H1 (cell line): ENCODE results near the gene CYB5B. TPM values are rescaled to one million over a fixed set of nuclear protein-coding genes. Genes with fewer than 3 reads are reported as not detected.

Source experiments
- CTCF ChIA-PET: fragments of 300-600 bp; sonication (Branson Sonifier 250); formaldehyde crosslinking; loops from one replicate; lab custom pipeline; 2021; ENCODE audit not compliant: partially characterized antibody; lab: Charles Lee
- POLR2A ChIA-PET: fragments of 300-600 bp; sonication (Branson Sonifier 250); formaldehyde crosslinking; loops from one replicate; lab custom pipeline; 2021; ENCODE audit warnings: inconsistent platforms; ENCODE audit not compliant: partially characterized antibody; lab: Charles Lee
- DNase-seq, 2 experiments: peaks; one replicate each; pipeline versions ENCODE4 v3.0.0 to v3.0.0-alpha.2; 2010 to 2022; ENCODE audit warnings: low spot score in 2 of 2, low read depth in 1 of 2, mixed read lengths in 1 of 2
- FAIRE-seq: peaks from 2 replicates; lab custom pipeline; 2011; peaks lifted over from hg19 to GRCh38; lab: Jason Lieb, UNC
- H2AFZ ChIP-seq: 2 replicates; pipeline ENCODE4 v1.8.1; 2012; ENCODE audit warnings: low read length, inconsistent platforms
- H2AK5ac ChIP-seq: 2 replicates; pipeline ENCODE4 v1.6.1; 2013; ENCODE audit warnings: low read depth, low read length
- H2BK120ac ChIP-seq: replicated peaks from 2 replicates; pipeline ENCODE3; 2013; ENCODE audit warnings: low read depth, low read length, inconsistent platforms
- H2BK12ac ChIP-seq: 2 replicates; pipeline ENCODE4 v1.6.1; 2013; ENCODE audit warnings: low read depth, low read length
- H2BK15ac ChIP-seq: 2 replicates; pipeline ENCODE4 v1.6.1; 2013; ENCODE audit warnings: low read length
- H2BK20ac ChIP-seq: 2 replicates; pipeline ENCODE4 v1.6.1; 2013; ENCODE audit warnings: low read length
- H2BK5ac ChIP-seq: 2 replicates; pipeline ENCODE4 v1.6.1; 2013; ENCODE audit warnings: low read depth, low read length
- H3K14ac ChIP-seq: 2 replicates; pipeline ENCODE4 v1.6.1; 2013; ENCODE audit warnings: inconsistent platforms; ENCODE audit not compliant: insufficient read length
- H3K18ac ChIP-seq: 2 replicates; pipeline ENCODE4 v1.6.1; 2013; ENCODE audit warnings: low read length; ENCODE audit errors: extremely low read depth
- H3K23ac ChIP-seq: 2 replicates; pipeline ENCODE4 v1.6.1; 2013; ENCODE audit warnings: inconsistent platforms; ENCODE audit not compliant: insufficient read length
- H3K23me2 ChIP-seq: 2 replicates; pipeline ENCODE4 v1.6.1; 2013; ENCODE audit warnings: low read depth, low read length
- H3K27ac ChIP-seq: 2 replicates; pipeline ENCODE4 v1.6.1; 2011; ENCODE audit warnings: low read depth, low read length, inconsistent platforms
- H3K27me3 ChIP-seq, 4 experiments: replicated peaks in 1 of 4; 1 replicate in 1 of 4; 2 replicates in 3 of 4; pipeline versions ENCODE4 v1.6.1 to v1.8.1; 2011 to 2013; ENCODE audit warnings: low read length in 3 of 4, mild to moderate bottlenecking in 3 of 4, inconsistent platforms in 2 of 4, mixed read lengths in 2 of 4, moderate library complexity in 1 of 4; ENCODE audit not compliant: control insufficient read depth in 3 of 4, insufficient read depth in 3 of 4; ENCODE audit errors: extremely low read depth in 1 of 4
- H3K36me3 ChIP-seq, 4 experiments: 2 replicates each; pipeline versions ENCODE4 v1.6.1 to v1.8.1; 2011 to 2013; ENCODE audit warnings: mild to moderate bottlenecking in 4 of 4, low read length in 3 of 4, moderate library complexity in 2 of 4, control low read depth in 1 of 4, inconsistent platforms in 1 of 4; ENCODE audit not compliant: insufficient read depth in 4 of 4, control insufficient read depth in 2 of 4
- H3K4ac ChIP-seq: replicated peaks from 2 replicates; pipeline ENCODE3; 2013; ENCODE audit warnings: low read length, low read depth, mixed read lengths, inconsistent platforms; ENCODE audit not compliant: insufficient read length
- H3K4me1 ChIP-seq, 4 experiments: replicated peaks in 1 of 4; 1 replicate in 1 of 4; 2 replicates in 3 of 4; pipeline versions ENCODE4 v1.6.1 to v1.8.1; 2011 to 2013; ENCODE audit warnings: low read length in 3 of 4, inconsistent platforms in 2 of 4, mixed read lengths in 1 of 4; ENCODE audit not compliant: insufficient read depth in 4 of 4, control insufficient read depth in 3 of 4
- H3K4me2 ChIP-seq, 2 experiments: 2 replicates each; pipeline versions ENCODE4 v1.6.1 to v1.8.1; 2011 to 2013; ENCODE audit warnings: low read depth in 2 of 2, low read length in 2 of 2, control low read depth in 1 of 2, inconsistent platforms in 1 of 2, mild to moderate bottlenecking in 1 of 2; ENCODE audit not compliant: insufficient read depth in 1 of 2
- H3K4me3 ChIP-seq, 4 experiments: fragments of 200-600, 300-600 bp in 1 of 4; sonication (generic), shearing (Covaris generic), sonication (Bioruptor Twin) in 1 of 4; 2 replicates each; pipeline versions ENCODE4 v1.5.1 to v1.8.1; 2011 to 2016; ENCODE audit warnings: low read length in 4 of 4, low read depth in 3 of 4, control low read depth in 2 of 4, inconsistent platforms in 2 of 4, mild to moderate bottlenecking in 2 of 4, mixed read lengths in 1 of 4, moderate library complexity in 1 of 4; ENCODE audit not compliant: insufficient read depth in 2 of 4; ENCODE audit errors: extremely low read depth in 1 of 4
- H3K56ac ChIP-seq: replicated peaks from 2 replicates; pipeline ENCODE3; 2013; ENCODE audit warnings: low read depth, mild to moderate bottlenecking, mixed read lengths, low read length, inconsistent platforms; ENCODE audit not compliant: insufficient read length
- H3K79me1 ChIP-seq: 2 replicates; pipeline ENCODE4 v1.6.1; 2013; ENCODE audit warnings: low read depth, low read length, control low read depth
- H3K79me2 ChIP-seq, 2 experiments: 2 replicates each; pipeline versions ENCODE4 v1.6.1 to v1.8.1; 2012 to 2013; ENCODE audit warnings: low read length in 2 of 2, mild to moderate bottlenecking in 2 of 2, inconsistent platforms in 1 of 2; ENCODE audit not compliant: insufficient read depth in 2 of 2, control insufficient read depth in 1 of 2
- H3K9ac ChIP-seq, 4 experiments: replicated peaks in 1 of 4; 1 replicate in 1 of 4; 2 replicates in 3 of 4; pipeline versions ENCODE4 v1.6.1 to v1.8.1; 2011 to 2013; ENCODE audit warnings: low read depth in 3 of 4, low read length in 3 of 4, control low read depth in 2 of 4, mild to moderate bottlenecking in 2 of 4, moderate library complexity in 2 of 4, inconsistent platforms in 1 of 4; ENCODE audit errors: extremely low read depth in 1 of 4
- H3K9me3 ChIP-seq, 2 experiments: 2 replicates each; pipeline versions ENCODE4 v1.6.1 to v1.8.1; 2012 to 2013; ENCODE audit warnings: mild to moderate bottlenecking in 2 of 2, moderate library complexity in 2 of 2, control low read depth in 1 of 2, inconsistent platforms in 1 of 2, low read depth in 1 of 2, low read length in 1 of 2, mixed read lengths in 1 of 2; ENCODE audit not compliant: insufficient read depth in 2 of 2
- H4K20me1 ChIP-seq, 2 experiments: replicated peaks in 1 of 2; 2 replicates each; pipeline versions ENCODE3 to v1.8.1; 2011 to 2013; ENCODE audit warnings: inconsistent platforms in 2 of 2, low read length in 2 of 2, mild to moderate bottlenecking in 1 of 2; ENCODE audit not compliant: insufficient read depth in 2 of 2, control insufficient read depth in 1 of 2
- H4K5ac ChIP-seq: 2 replicates; pipeline ENCODE4 v1.6.1; 2013; ENCODE audit warnings: low read length, low read depth, mixed read lengths, inconsistent platforms; ENCODE audit not compliant: insufficient read length
- H4K8ac ChIP-seq: 2 replicates; pipeline ENCODE4 v1.8.0; 2013; ENCODE audit warnings: mild to moderate bottlenecking, moderate library complexity, low read length, inconsistent platforms; ENCODE audit not compliant: insufficient read depth; ENCODE audit errors: extremely low read depth
- H4K91ac ChIP-seq: replicated peaks from 2 replicates; pipeline ENCODE3; 2013; ENCODE audit warnings: low read length, mixed read lengths, inconsistent platforms; ENCODE audit not compliant: insufficient read length
- BCL11A ChIP-seq, 2 experiments: IDR thresholded peaks; one replicate each; pipeline ENCODE4 v1.6.1; 2011; ENCODE audit warnings: low read depth in 2 of 2, low read length in 2 of 2, mild to moderate bottlenecking in 2 of 2
- CBX8 ChIP-seq: fragments of 300-800, 300-1000 bp; sonication (generic); IDR thresholded peaks from 2 replicates; pipeline ENCODE4 v1.7.1; 2016; ENCODE audit warnings: low read depth, low read length, borderline replicate concordance
- CHD2 ChIP-seq: IDR thresholded peaks from 2 replicates; pipeline ENCODE4 v1.6.1; 2012; ENCODE audit warnings: low read length, improper control_type of control experiment
- CTBP2 ChIP-seq: IDR thresholded peaks from 2 replicates; pipeline ENCODE4 v1.7.0; 2011; ENCODE audit warnings: borderline replicate concordance, mild to moderate bottlenecking, moderate library complexity, mixed read lengths, low read length; ENCODE audit not compliant: insufficient read depth, insufficient read length
- EZH2 ChIP-seq: fragments of 200-600 bp; sonication (generic); IDR thresholded peaks from 2 replicates; pipeline ENCODE4 v1.7.1; 2012; ENCODE audit warnings: low read depth, mild to moderate bottlenecking, moderate library complexity, low read length, inconsistent platforms; ENCODE audit not compliant: severe bottlenecking
- GTF2F1 ChIP-seq: IDR thresholded peaks from 2 replicates; pipeline ENCODE4 v1.6.1; 2012; ENCODE audit warnings: low read depth, low read length, improper control_type of control experiment, borderline replicate concordance
- MAFK ChIP-seq: IDR thresholded peaks from 2 replicates; pipeline ENCODE4 v1.6.1; 2012; ENCODE audit warnings: low read depth, mild to moderate bottlenecking, improper control_type of control experiment, low read length
- MAX ChIP-seq: IDR thresholded peaks from 2 replicates; pipeline ENCODE4 v1.6.1; 2012; ENCODE audit warnings: inconsistent platforms
- POLR2AphosphoS5 ChIP-seq: IDR thresholded peaks from 2 replicates; pipeline ENCODE4 v1.6.1; 2011; ENCODE audit warnings: low read depth, low read length
- POU5F1 ChIP-seq: IDR thresholded peaks from 2 replicates; pipeline ENCODE4 v1.6.1; 2011; ENCODE audit warnings: low read depth, mild to moderate bottlenecking, low read length, moderate library complexity
- SAP30 ChIP-seq: fragments of 300-600 bp; sonication (generic); IDR thresholded peaks from 2 replicates; pipeline ENCODE4 v1.7.1; 2012; ENCODE audit warnings: low read length, moderate library complexity, mild to moderate bottlenecking, inconsistent platforms; ENCODE audit not compliant: insufficient read depth, insufficient replicate concordance
- SIN3A ChIP-seq, 2 experiments: IDR thresholded peaks in 1 of 2; conservative IDR thresholded peaks in 1 of 2; 2 replicates each; pipeline ENCODE4 v1.6.1; 2011 to 2012; ENCODE audit warnings: low read length in 2 of 2, improper control_type of control experiment in 1 of 2, low read depth in 1 of 2, mild to moderate bottlenecking in 1 of 2
- SUZ12 ChIP-seq: fragments of 200-600 bp; sonication (generic); IDR thresholded peaks from 2 replicates; pipeline ENCODE4 v1.6.1; 2012; ENCODE audit warnings: mild to moderate bottlenecking, inconsistent platforms, low read length, moderate library complexity, mixed read lengths
- TEAD4 ChIP-seq: IDR thresholded peaks from 2 replicates; pipeline ENCODE4 v1.6.1; 2012; ENCODE audit warnings: low read depth, low read length, inconsistent platforms, mixed read lengths
- WGBS, 2 experiments: shearing (Covaris generic) in 1 of 2; methylation state at CpG; one replicate each; pipeline versions ENCODE4 v1.1.6 to v1.1.7; 2013 to 2015; ENCODE audit warnings: low lambda C conversion rate in 2 of 2, mixed read lengths in 2 of 2, inconsistent platforms in 1 of 2, low coverage in 1 of 2, missing lambda C conversion rate in 1 of 2; ENCODE audit not compliant: insufficient replicate concordance in 2 of 2, insufficient coverage in 1 of 2, insufficient read length in 1 of 2; ENCODE audit errors: extremely low coverage in 1 of 2, missing lambda C conversion rate in 1 of 2; 5-methylcytosine and 5-hydroxymethylcytosine counted together
- polyA plus RNA-seq, 7 experiments: library from polyadenylated mRNA; depleted of rRNA in 3 of 7; stranded (reverse) in 5 of 7; unstranded in 2 of 7; fragments of >200 nt in 5 of 7; fragments of 200-250 nt in 2 of 7; gene quantifications; 1 replicate in 5 of 7; 2 replicates in 1 of 7; 4 replicates in 1 of 7; pipeline versions ENCODE4 v1.2.1 to v1.2.3, GENCODE V29; 2011 to 2013; ENCODE audit warnings: missing spikeins in 2 of 7, mixed read lengths in 2 of 7
- total RNA-seq: library from RNA; stranded (reverse); fragmentation: NEBNext Ultra II Directional; extraction: Animal tissue kit (Norgen Biotek cat#: 25700); gene quantifications from 2 replicates; pipeline ENCODE4 v1.2.1, GENCODE V29; 2021

Gene CYB5B
- total and polyA plus RNA-seq, 2 of the 8 experiments (the other 6 are each of a cell fraction or from before 2014, with no cell fraction given), result 108 to 127 TPM

GRCh38 chr16:69485816-69486215 lies 61.4 kb downstream of the CYB5B start:
- Histone ChIP-seq H3K9me3 (no peaks in the 10 kb centered on the region), H3K4me1 (no peaks in the 10 kb centered on the region), H3K4ac (no peak overlapping the region), H2BK12ac (no peak overlapping the region), H2BK5ac (no peak overlapping the region), H3K27ac (no peak overlapping the region), H3K9ac (no peak overlapping the region), H3K23me2 (no peaks in the 10 kb centered on the region), H2BK15ac (no peak overlapping the region), H2AFZ (no peak overlapping the region), H2BK20ac (no peak overlapping the region), H3K4me2 (no peak overlapping the region), H4K91ac (no peak overlapping the region), H4K8ac (no peak overlapping the region), H3K23ac (no peak overlapping the region), H3K56ac (no peak overlapping the region), H4K20me1 (no peaks in the 10 kb centered on the region), H3K14ac (no peak overlapping the region), H3K36me3 (no peaks in the 10 kb centered on the region), H2AK5ac (no peak overlapping the region), H3K4me3 (no peak overlapping the region), H3K79me2 (no peaks in the 10 kb centered on the region), H4K5ac (no peak overlapping the region), H3K18ac (no peak overlapping the region), H2BK120ac (no peak overlapping the region), H3K27me3 (no peaks in the 10 kb centered on the region), H3K79me1 (no peaks in the 10 kb centered on the region)
- FAIRE-seq (no peak), DNase-seq (no peak)
- ChIA-PET POLR2A (interaction anchor here (0.6 kb wide), 1 partner anchor 24 kb away, joined by 3 read pairs; no protein-coding TSS in a partner anchor), CTCF (interaction anchor here (0.6 to 1.0 kb wide), 4 partner anchors 10 to 362 kb away, joined by 3 read pairs; no protein-coding TSS in a partner anchor)
- 88% methylated on average over 6 of the region's 6 CpGs; no CpG with 5 or more reads in 1 of the 2 experiments for WGBS, 2 experiments
- no peak for TF ChIP-seq SUZ12
- no peak for TF ChIP-seq GTF2F1
- no peak for TF ChIP-seq SIN3A (conservative IDR thresholded peaks at IDR 0.05 in 1 of 2, IDR thresholded peaks at IDR 0.05 in 1 of 2; ENCODE audit: low read depth in 1 of 2, low read length in 2 of 2)
- no peak for TF ChIP-seq POU5F1
- TF ChIP-seq CTBP2, result no peak
- TF ChIP-seq BCL11A (IDR thresholded peaks at IDR 0.05; ENCODE audit: low read depth in 2 of 2, low read length in 2 of 2), result no peak
- no peak for TF ChIP-seq CHD2
- no peak for TF ChIP-seq EZH2
- no peak for TF ChIP-seq CBX8
- no peak for TF ChIP-seq TEAD4
- no peak for TF ChIP-seq SAP30
- TF ChIP-seq MAX, result no peak
- TF ChIP-seq POLR2AphosphoS5, result no peak
- no peak for TF ChIP-seq MAFK
